Thyroid gland (tissue), 4 donors: Measurements from ENCODE around the gene QARS1. TPM values are rescaled to one million over a fixed set of nuclear protein-coding genes. Genes with fewer than 3 reads are reported as not detected.

Source experiments
- DNase-seq, 2 donors: peaks; one replicate each; pipeline ENCODE4 v3.0.0-alpha.2; 2019
- H3K27ac ChIP-seq, 3 donors: fragments of 200-600 bp; sonication (generic); 1 replicate in 2 of 3; 2 replicates in 1 of 3; pipeline ENCODE4 v1.5.1; 2016 to 2019; ENCODE audit warnings: mild to moderate bottlenecking in 1 of 3, moderate library complexity in 1 of 3
- H3K27me3 ChIP-seq: fragments of 200-600 bp; sonication (generic); one replicate; pipeline ENCODE4 v1.5.1; 2019
- H3K36me3 ChIP-seq, 2 donors: fragments of 200-600 bp; sonication (generic); one replicate each; pipeline ENCODE4 v1.5.1; 2016 to 2019
- H3K4me1 ChIP-seq, 2 donors: fragments of 200-600 bp; sonication (generic); one replicate each; pipeline ENCODE4 v1.5.1; 2017 to 2019
- H3K4me3 ChIP-seq, 3 donors: fragments of 200-600 bp; sonication (generic); replicated peaks in 1 of 3; 1 replicate in 2 of 3; 2 replicates in 1 of 3; pipeline ENCODE4 v1.5.1; 2016; ENCODE audit warnings: mild to moderate bottlenecking in 1 of 3
- H3K9me3 ChIP-seq: fragments of 200-600 bp; sonication (generic); one replicate; pipeline ENCODE4 v1.5.1; 2017
- POLR2A ChIP-seq, 2 donors: fragments of 450-650 bp; IDR thresholded peaks; one replicate each; pipeline ENCODE4 v1.6.1; 2017; ENCODE audit warnings: antibody characterized with exemption in 2 of 2, mild to moderate bottlenecking in 2 of 2, moderate library complexity in 1 of 2
- WGBS, 2 donors: methylation state at CpG; one replicate each; pipeline ENCODE4 v1.1.5; 2017; 5-methylcytosine and 5-hydroxymethylcytosine counted together
- intact Hi-C: fragments of 100-400 bp; cut with DNase I; formaldehyde crosslinking; loops from one replicate; pipeline ENCODE4 v1.15.1; 2023
- total RNA-seq, 4 donors: library from RNA; depleted of rRNA; stranded (reverse); fragments of >200 nt; gene quantifications; one replicate each; pipeline ENCODE4 v1.2.3, GENCODE V29; 2016
- TF ChIP-seq, protein P1 (sequence below), 6 experiments: fragments of 200-600 bp in 3 of 6; fragments of 450-650 bp in 3 of 6; sonication (generic) in 3 of 6; IDR thresholded peaks; one replicate each; pipeline ENCODE4 v1.5.1; 2016 to 2019; ENCODE audit warnings: antibody characterized with exemption in 6 of 6, mild to moderate bottlenecking in 2 of 6, inconsistent platforms in 1 of 6, moderate library complexity in 1 of 6

Gene QARS1
- total RNA-seq, 4 donors from 2014 or later, result 158 to 273 (median 251) TPM

DNA sequence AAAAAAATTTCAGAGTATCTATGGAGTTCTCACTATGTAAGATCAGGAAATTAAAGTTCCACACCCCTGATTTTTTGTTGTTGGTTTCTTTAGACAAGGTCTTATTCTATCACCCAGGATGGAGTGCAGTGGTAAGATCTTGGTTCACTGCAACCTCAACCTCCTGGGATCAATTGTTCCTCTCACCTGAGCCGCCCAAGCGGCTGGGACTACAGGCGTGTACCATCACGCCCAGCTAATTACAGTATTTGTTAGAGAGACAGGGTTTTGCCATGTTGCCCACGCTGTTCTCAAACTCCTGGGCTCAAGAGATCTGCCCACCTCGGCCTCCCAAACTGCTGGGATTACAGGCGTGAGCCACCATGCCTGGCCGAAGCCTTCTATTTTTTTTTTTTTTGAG is 23.1 kb downstream of the QARS1 start:
- intact Hi-C loops, result no loop called here
- H3K27me3 ChIP-seq, result no peaks in the 10 kb centered on the region
- H3K9me3 ChIP-seq, result no peaks in the 10 kb centered on the region
- DNase-seq, result no peak
- no peak overlapping the region for H3K27ac ChIP-seq
- TF ChIP-seq POLR2A (IDR thresholded peaks at IDR 0.05), result no peak
- TF ChIP-seq, protein P1, sequence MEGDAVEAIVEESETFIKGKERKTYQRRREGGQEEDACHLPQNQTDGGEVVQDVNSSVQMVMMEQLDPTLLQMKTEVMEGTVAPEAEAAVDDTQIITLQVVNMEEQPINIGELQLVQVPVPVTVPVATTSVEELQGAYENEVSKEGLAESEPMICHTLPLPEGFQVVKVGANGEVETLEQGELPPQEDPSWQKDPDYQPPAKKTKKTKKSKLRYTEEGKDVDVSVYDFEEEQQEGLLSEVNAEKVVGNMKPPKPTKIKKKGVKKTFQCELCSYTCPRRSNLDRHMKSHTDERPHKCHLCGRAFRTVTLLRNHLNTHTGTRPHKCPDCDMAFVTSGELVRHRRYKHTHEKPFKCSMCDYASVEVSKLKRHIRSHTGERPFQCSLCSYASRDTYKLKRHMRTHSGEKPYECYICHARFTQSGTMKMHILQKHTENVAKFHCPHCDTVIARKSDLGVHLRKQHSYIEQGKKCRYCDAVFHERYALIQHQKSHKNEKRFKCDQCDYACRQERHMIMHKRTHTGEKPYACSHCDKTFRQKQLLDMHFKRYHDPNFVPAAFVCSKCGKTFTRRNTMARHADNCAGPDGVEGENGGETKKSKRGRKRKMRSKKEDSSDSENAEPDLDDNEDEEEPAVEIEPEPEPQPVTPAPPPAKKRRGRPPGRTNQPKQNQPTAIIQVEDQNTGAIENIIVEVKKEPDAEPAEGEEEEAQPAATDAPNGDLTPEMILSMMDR (IDR thresholded peaks at IDR 0.05), result no peak
- H3K36me3 ChIP-seq, result peaks cover 5 to 10% of the 10 kb centered on the region in 2 donors
- 96 to 99% methylated on average over 8 of the region's 8 CpGs for WGBS, 2 donors
- no peaks in the 10 kb centered on the region for H3K4me1 ChIP-seq
- H3K4me3 ChIP-seq, result no peak overlapping the region

DNA sequence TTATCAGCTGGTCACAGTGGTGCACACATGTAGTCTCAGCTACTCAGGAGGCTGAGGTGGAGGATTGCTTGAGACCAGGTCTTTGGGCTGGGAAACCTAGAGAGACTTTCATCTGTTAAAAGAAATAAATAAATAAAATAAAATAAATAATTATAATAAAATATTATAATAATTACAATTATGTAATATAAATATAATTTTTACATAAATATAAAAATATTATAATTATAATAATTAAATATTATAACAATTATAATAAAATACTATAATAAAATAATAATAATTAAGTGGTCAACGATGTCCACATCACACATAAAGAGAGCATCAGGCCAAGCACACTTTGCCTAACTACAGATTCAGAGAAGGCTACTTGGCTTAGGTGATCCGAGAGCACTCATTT is 25.3 kb downstream of the QARS1 start:
- Histone ChIP-seq H3K9me3 (no peaks in the 10 kb centered on the region), H3K27me3 (no peaks in the 10 kb centered on the region), H3K4me1 (no peaks in the 10 kb centered on the region), H3K36me3 (peaks cover 20 to 31% of the 10 kb centered on the region in 2 donors), H3K4me3 (no peak overlapping the region), H3K27ac (no peak overlapping the region)
- no peak for DNase-seq
- no peak for TF ChIP-seq POLR2A (IDR thresholded peaks at IDR 0.05)
- TF ChIP-seq, protein P1 (IDR thresholded peaks at IDR 0.05), result no peak
- intact Hi-C loops, result no loop called here
- 93 to 95% methylated on average over 2 of the region's 2 CpGs for WGBS, 2 donors

DNA sequence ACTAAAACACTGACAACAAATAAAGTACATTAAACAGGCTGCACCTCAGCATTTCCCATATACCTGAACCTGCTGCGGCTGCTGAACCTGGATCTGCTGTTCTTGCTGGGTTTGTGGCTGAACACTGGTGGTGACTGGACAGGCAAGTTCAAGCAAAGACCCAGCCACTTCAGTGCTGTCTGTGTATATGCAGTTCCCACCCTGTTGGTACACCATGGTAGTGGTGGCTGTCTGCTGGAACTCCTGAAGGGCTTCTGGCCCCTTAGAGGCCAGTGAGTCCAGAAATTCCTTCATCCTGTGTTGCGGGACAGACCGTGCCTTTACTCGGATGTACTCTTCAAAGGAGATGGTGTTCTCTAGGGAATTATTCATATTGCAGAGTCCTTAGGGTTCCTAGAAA is 27.9 kb downstream of the QARS1 start:
- 81 to 92% methylated on average over 4 of the region's 4 CpGs for WGBS, 2 donors

DNA sequence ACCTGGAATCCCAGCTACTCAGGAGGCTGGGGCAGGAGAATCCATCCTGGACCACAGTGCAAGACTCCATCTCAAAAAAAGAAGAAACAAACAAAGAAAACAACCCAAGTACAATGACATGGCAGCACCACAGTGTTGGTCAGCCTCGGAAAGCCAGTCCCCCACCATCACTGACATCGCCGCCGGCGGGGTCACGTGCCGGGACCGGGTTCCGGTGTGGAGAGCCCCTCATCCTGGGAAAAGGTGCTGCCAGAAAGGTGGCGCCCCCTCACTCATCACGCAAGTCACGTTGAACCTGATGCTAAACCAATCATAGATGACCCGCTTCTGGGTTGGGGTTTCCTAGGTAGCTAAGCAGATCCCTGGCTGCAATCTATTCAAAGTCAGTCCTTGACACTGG is 28.4 kb downstream of the QARS1 start:
- whole genome bisulfite sequencing, 2 donors, result 95 to 97% methylated on average over 13 of the region's 13 CpGs
- Histone ChIP-seq H3K4me1 (no peaks in the 10 kb centered on the region), H3K9me3 (no peaks in the 10 kb centered on the region), H3K27ac (no peak overlapping the region), H3K36me3 (peaks cover 43 to 60% of the 10 kb centered on the region in 2 donors), H3K4me3 (no peak overlapping the region), H3K27me3 (no peaks in the 10 kb centered on the region)
- no peak for TF ChIP-seq POLR2A (IDR thresholded peaks at IDR 0.05)
- TF ChIP-seq, protein P1 (IDR thresholded peaks at IDR 0.05), result no peak
- intact Hi-C loops, result no loop called here
- DNase-seq, result no peak

More for the DNA sequence above, 27.9 kb downstream of the QARS1 start:
- Histone ChIP-seq H3K9me3 (no peaks in the 10 kb centered on the region), H3K36me3 (peaks cover 41 to 54% of the 10 kb centered on the region in 2 donors), H3K27me3 (no peaks in the 10 kb centered on the region), H3K4me1 (no peaks in the 10 kb centered on the region), H3K4me3 (no peak overlapping the region), H3K27ac (no peak overlapping the region)
- no peak for DNase-seq
- no peak for TF ChIP-seq POLR2A (IDR thresholded peaks at IDR 0.05)
- intact Hi-C loops, result no loop called here

DNA sequence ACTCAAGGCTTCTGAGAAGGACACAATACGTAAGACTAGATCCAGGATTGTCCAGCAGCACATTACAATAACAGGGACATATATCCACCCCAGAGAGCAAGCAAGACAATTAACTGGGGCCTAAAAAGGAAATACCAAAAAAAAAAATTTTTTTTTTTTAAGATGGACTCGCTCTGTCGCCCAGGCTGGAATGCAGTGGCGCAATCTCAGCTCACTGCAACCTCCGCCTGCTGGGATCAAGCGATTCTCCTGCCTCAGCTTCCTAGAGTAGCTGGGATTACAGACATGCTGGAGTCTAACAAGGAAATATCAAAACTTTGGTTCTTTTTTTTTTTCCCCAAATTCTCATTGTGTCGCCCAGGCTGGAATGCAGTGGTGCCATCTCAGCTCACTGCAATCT is 46.5 kb downstream of the QARS1 start:
- H3K9me3 ChIP-seq, result no peaks in the 10 kb centered on the region
- intact Hi-C loops, result no loop called here
- 88 to 93% methylated on average over 7 of the region's 7 CpGs for WGBS, 2 donors
- no peak for DNase-seq
- H3K4me3 ChIP-seq, result no peak overlapping the region
- H3K4me1 ChIP-seq, result no peaks in the 10 kb centered on the region
- no peaks in the 10 kb centered on the region for H3K27me3 ChIP-seq
- H3K36me3 ChIP-seq, result peaks cover 22 to 35% of the 10 kb centered on the region in 2 donors
- H3K27ac ChIP-seq, result no peak overlapping the region
- TF ChIP-seq, protein P1 (IDR thresholded peaks at IDR 0.05), result no peak
- TF ChIP-seq POLR2A (IDR thresholded peaks at IDR 0.05), result no peak

DNA sequence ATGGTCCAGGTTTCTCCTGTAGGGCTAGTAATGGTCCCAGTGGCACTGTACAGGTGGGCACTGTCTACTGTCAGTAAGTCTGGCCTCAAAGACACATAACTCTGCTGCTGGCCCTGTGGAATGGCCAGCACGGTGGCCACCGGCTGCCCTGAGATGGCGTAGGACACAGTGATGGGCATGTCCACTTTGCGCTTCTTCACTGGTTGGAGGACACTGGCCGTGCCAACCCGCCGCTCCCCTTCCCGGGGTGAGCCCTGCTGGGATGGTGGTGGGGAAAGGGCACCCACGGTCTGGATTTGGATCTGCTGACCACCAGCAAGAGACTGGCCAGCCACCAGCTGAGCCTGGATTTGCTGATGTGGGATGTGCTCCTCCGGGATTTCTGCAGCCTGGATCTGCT is 47.3 kb downstream of the QARS1 start:
- WGBS, 2 donors, result 84 to 100% methylated on average over 2 to 8 of the region's 10 CpGs
- H3K9me3 ChIP-seq, result no peaks in the 10 kb centered on the region
- TF ChIP-seq, protein P1 (IDR thresholded peaks at IDR 0.05), result no peak
- TF ChIP-seq POLR2A (IDR thresholded peaks at IDR 0.05), result no peak
- H3K4me1 ChIP-seq, result no peaks in the 10 kb centered on the region
- peaks cover 25 to 31% of the 10 kb centered on the region in 2 donors for H3K36me3 ChIP-seq
- DNase-seq, result no peak
- H3K27ac ChIP-seq, result no peak overlapping the region
- intact Hi-C loops, result no loop called here
- no peaks in the 10 kb centered on the region for H3K27me3 ChIP-seq
- no peak overlapping the region for H3K4me3 ChIP-seq
